H1 (cell line): ENCODE measurements around the gene VAPB. TPM values are rescaled to one million over a fixed set of nuclear protein-coding genes. Genes with fewer than 3 reads are reported as not detected.

Experiments
- CTCF ChIA-PET: fragments of 300-600 bp; sonication (Branson Sonifier 250); formaldehyde crosslinking; loops from one replicate; lab custom pipeline; 2021; ENCODE audit not compliant: partially characterized antibody; lab: Charles Lee
- POLR2A ChIA-PET: fragments of 300-600 bp; sonication (Branson Sonifier 250); formaldehyde crosslinking; loops from one replicate; lab custom pipeline; 2021; ENCODE audit warnings: inconsistent platforms; ENCODE audit not compliant: partially characterized antibody; lab: Charles Lee
- DNase-seq, 2 experiments: peaks; one replicate each; pipeline versions ENCODE4 v3.0.0 to v3.0.0-alpha.2; 2010 to 2022; ENCODE audit warnings: low spot score in 2 of 2, low read depth in 1 of 2, mixed read lengths in 1 of 2
- FAIRE-seq: peaks from 2 replicates; lab custom pipeline; 2011; peaks lifted over from hg19 to GRCh38; lab: Jason Lieb, UNC
- H2AFZ ChIP-seq: 2 replicates; pipeline ENCODE4 v1.8.1; 2012; ENCODE audit warnings: low read length, inconsistent platforms
- H2AK5ac ChIP-seq: 2 replicates; pipeline ENCODE4 v1.6.1; 2013; ENCODE audit warnings: low read depth, low read length
- H2BK120ac ChIP-seq: replicated peaks from 2 replicates; pipeline ENCODE3; 2013; ENCODE audit warnings: low read depth, low read length, inconsistent platforms
- H2BK12ac ChIP-seq: 2 replicates; pipeline ENCODE4 v1.6.1; 2013; ENCODE audit warnings: low read depth, low read length
- H2BK15ac ChIP-seq: 2 replicates; pipeline ENCODE4 v1.6.1; 2013; ENCODE audit warnings: low read length
- H2BK20ac ChIP-seq: 2 replicates; pipeline ENCODE4 v1.6.1; 2013; ENCODE audit warnings: low read length
- H2BK5ac ChIP-seq: 2 replicates; pipeline ENCODE4 v1.6.1; 2013; ENCODE audit warnings: low read depth, low read length
- H3K14ac ChIP-seq: 2 replicates; pipeline ENCODE4 v1.6.1; 2013; ENCODE audit warnings: inconsistent platforms; ENCODE audit not compliant: insufficient read length
- H3K18ac ChIP-seq: 2 replicates; pipeline ENCODE4 v1.6.1; 2013; ENCODE audit warnings: low read length; ENCODE audit errors: extremely low read depth
- H3K23ac ChIP-seq: 2 replicates; pipeline ENCODE4 v1.6.1; 2013; ENCODE audit warnings: inconsistent platforms; ENCODE audit not compliant: insufficient read length
- H3K23me2 ChIP-seq: 2 replicates; pipeline ENCODE4 v1.6.1; 2013; ENCODE audit warnings: low read depth, low read length
- H3K27ac ChIP-seq: 2 replicates; pipeline ENCODE4 v1.6.1; 2011; ENCODE audit warnings: low read depth, low read length, inconsistent platforms
- H3K27me3 ChIP-seq, 4 experiments: replicated peaks in 1 of 4; 1 replicate in 1 of 4; 2 replicates in 3 of 4; pipeline versions ENCODE4 v1.6.1 to v1.8.1; 2011 to 2013; ENCODE audit warnings: low read length in 3 of 4, mild to moderate bottlenecking in 3 of 4, inconsistent platforms in 2 of 4, mixed read lengths in 2 of 4, moderate library complexity in 1 of 4; ENCODE audit not compliant: control insufficient read depth in 3 of 4, insufficient read depth in 3 of 4; ENCODE audit errors: extremely low read depth in 1 of 4
- H3K36me3 ChIP-seq, 4 experiments: 2 replicates each; pipeline versions ENCODE4 v1.6.1 to v1.8.1; 2011 to 2013; ENCODE audit warnings: mild to moderate bottlenecking in 4 of 4, low read length in 3 of 4, moderate library complexity in 2 of 4, control low read depth in 1 of 4, inconsistent platforms in 1 of 4; ENCODE audit not compliant: insufficient read depth in 4 of 4, control insufficient read depth in 2 of 4
- H3K4ac ChIP-seq: replicated peaks from 2 replicates; pipeline ENCODE3; 2013; ENCODE audit warnings: low read length, low read depth, mixed read lengths, inconsistent platforms; ENCODE audit not compliant: insufficient read length
- H3K4me1 ChIP-seq, 4 experiments: replicated peaks in 1 of 4; 1 replicate in 1 of 4; 2 replicates in 3 of 4; pipeline versions ENCODE4 v1.6.1 to v1.8.1; 2011 to 2013; ENCODE audit warnings: low read length in 3 of 4, inconsistent platforms in 2 of 4, mixed read lengths in 1 of 4; ENCODE audit not compliant: insufficient read depth in 4 of 4, control insufficient read depth in 3 of 4
- H3K4me2 ChIP-seq, 2 experiments: 2 replicates each; pipeline versions ENCODE4 v1.6.1 to v1.8.1; 2011 to 2013; ENCODE audit warnings: low read depth in 2 of 2, low read length in 2 of 2, control low read depth in 1 of 2, inconsistent platforms in 1 of 2, mild to moderate bottlenecking in 1 of 2; ENCODE audit not compliant: insufficient read depth in 1 of 2
- H3K4me3 ChIP-seq, 4 experiments: fragments of 200-600, 300-600 bp in 1 of 4; sonication (generic), shearing (Covaris generic), sonication (Bioruptor Twin) in 1 of 4; 2 replicates each; pipeline versions ENCODE4 v1.5.1 to v1.8.1; 2011 to 2016; ENCODE audit warnings: low read length in 4 of 4, low read depth in 3 of 4, control low read depth in 2 of 4, inconsistent platforms in 2 of 4, mild to moderate bottlenecking in 2 of 4, mixed read lengths in 1 of 4, moderate library complexity in 1 of 4; ENCODE audit not compliant: insufficient read depth in 2 of 4; ENCODE audit errors: extremely low read depth in 1 of 4
- H3K56ac ChIP-seq: replicated peaks from 2 replicates; pipeline ENCODE3; 2013; ENCODE audit warnings: low read depth, mild to moderate bottlenecking, mixed read lengths, low read length, inconsistent platforms; ENCODE audit not compliant: insufficient read length
- H3K79me1 ChIP-seq: 2 replicates; pipeline ENCODE4 v1.6.1; 2013; ENCODE audit warnings: low read depth, low read length, control low read depth
- H3K79me2 ChIP-seq, 2 experiments: 2 replicates each; pipeline versions ENCODE4 v1.6.1 to v1.8.1; 2012 to 2013; ENCODE audit warnings: low read length in 2 of 2, mild to moderate bottlenecking in 2 of 2, inconsistent platforms in 1 of 2; ENCODE audit not compliant: insufficient read depth in 2 of 2, control insufficient read depth in 1 of 2
- H3K9ac ChIP-seq, 4 experiments: replicated peaks in 1 of 4; 1 replicate in 1 of 4; 2 replicates in 3 of 4; pipeline versions ENCODE4 v1.6.1 to v1.8.1; 2011 to 2013; ENCODE audit warnings: low read depth in 3 of 4, low read length in 3 of 4, control low read depth in 2 of 4, mild to moderate bottlenecking in 2 of 4, moderate library complexity in 2 of 4, inconsistent platforms in 1 of 4; ENCODE audit errors: extremely low read depth in 1 of 4
- H3K9me3 ChIP-seq, 2 experiments: 2 replicates each; pipeline versions ENCODE4 v1.6.1 to v1.8.1; 2012 to 2013; ENCODE audit warnings: mild to moderate bottlenecking in 2 of 2, moderate library complexity in 2 of 2, control low read depth in 1 of 2, inconsistent platforms in 1 of 2, low read depth in 1 of 2, low read length in 1 of 2, mixed read lengths in 1 of 2; ENCODE audit not compliant: insufficient read depth in 2 of 2
- H4K20me1 ChIP-seq, 2 experiments: replicated peaks in 1 of 2; 2 replicates each; pipeline versions ENCODE3 to v1.8.1; 2011 to 2013; ENCODE audit warnings: inconsistent platforms in 2 of 2, low read length in 2 of 2, mild to moderate bottlenecking in 1 of 2; ENCODE audit not compliant: insufficient read depth in 2 of 2, control insufficient read depth in 1 of 2
- H4K5ac ChIP-seq: 2 replicates; pipeline ENCODE4 v1.6.1; 2013; ENCODE audit warnings: low read length, low read depth, mixed read lengths, inconsistent platforms; ENCODE audit not compliant: insufficient read length
- H4K8ac ChIP-seq: 2 replicates; pipeline ENCODE4 v1.8.0; 2013; ENCODE audit warnings: mild to moderate bottlenecking, moderate library complexity, low read length, inconsistent platforms; ENCODE audit not compliant: insufficient read depth; ENCODE audit errors: extremely low read depth
- H4K91ac ChIP-seq: replicated peaks from 2 replicates; pipeline ENCODE3; 2013; ENCODE audit warnings: low read length, mixed read lengths, inconsistent platforms; ENCODE audit not compliant: insufficient read length
- FOSL1 ChIP-seq: IDR thresholded peaks from 2 replicates; pipeline ENCODE4 v1.6.1; 2011; ENCODE audit warnings: mild to moderate bottlenecking, low read depth, low read length, moderate library complexity; ENCODE audit not compliant: insufficient read depth
- HDAC6 ChIP-seq: IDR thresholded peaks from one replicate; pipeline ENCODE4 v1.7.1; 2012; ENCODE audit warnings: low read depth, mild to moderate bottlenecking, inconsistent platforms, low read length, moderate library complexity
- KDM5A ChIP-seq: fragments of 200-600 bp; IDR thresholded peaks from 2 replicates; pipeline ENCODE4 v1.7.1; 2012; ENCODE audit warnings: mild to moderate bottlenecking, low read length, inconsistent platforms, mixed read lengths
- NRF1 ChIP-seq: IDR thresholded peaks from 2 replicates; pipeline ENCODE4 v1.6.1; 2011; ENCODE audit warnings: mild to moderate bottlenecking, low read depth, low read length, improper control_type of control experiment
- POLR2A ChIP-seq, 2 experiments: IDR thresholded peaks; 1 replicate in 1 of 2; 2 replicates in 1 of 2; pipeline ENCODE4 v1.6.1; 2011; ENCODE audit warnings: low read depth in 2 of 2, low read length in 2 of 2, mild to moderate bottlenecking in 2 of 2; ENCODE audit errors: control extremely low read depth in 1 of 2
- POU5F1 ChIP-seq: IDR thresholded peaks from 2 replicates; pipeline ENCODE4 v1.6.1; 2011; ENCODE audit warnings: low read depth, mild to moderate bottlenecking, low read length, moderate library complexity
- RAD21 ChIP-seq, 2 experiments: IDR thresholded peaks in 1 of 2; conservative IDR thresholded peaks in 1 of 2; 2 replicates each; pipeline ENCODE4 v1.6.1; 2011; ENCODE audit warnings: low read depth in 2 of 2, low read length in 2 of 2, improper control_type of control experiment in 1 of 2, inconsistent platforms in 1 of 2, mild to moderate bottlenecking in 1 of 2, moderate library complexity in 1 of 2
- RBBP5 ChIP-seq: IDR thresholded peaks from 2 replicates; pipeline ENCODE4 v1.7.1; 2012; ENCODE audit warnings: low read depth, mild to moderate bottlenecking, inconsistent platforms, low read length, moderate library complexity, borderline replicate concordance
- RNF2 ChIP-seq: fragments of 200-900, 300-1000 bp; sonication (generic); IDR thresholded peaks from 2 replicates; pipeline ENCODE4 v1.7.1; 2016; ENCODE audit warnings: borderline replicate concordance, low read depth, mild to moderate bottlenecking, antibody characterized with exemption, low read length; ENCODE audit not compliant: poor library complexity, severe bottlenecking; ENCODE audit errors: missing control alignments
- SUZ12 ChIP-seq: fragments of 200-600 bp; sonication (generic); IDR thresholded peaks from 2 replicates; pipeline ENCODE4 v1.6.1; 2012; ENCODE audit warnings: mild to moderate bottlenecking, inconsistent platforms, low read length, moderate library complexity, mixed read lengths
- TAF1 ChIP-seq: IDR thresholded peaks from 2 replicates; pipeline ENCODE4 v1.6.1; 2011; ENCODE audit warnings: mild to moderate bottlenecking, low read depth, low read length
- WGBS, 2 experiments: shearing (Covaris generic) in 1 of 2; methylation state at CpG; one replicate each; pipeline versions ENCODE4 v1.1.6 to v1.1.7; 2013 to 2015; ENCODE audit warnings: low lambda C conversion rate in 2 of 2, mixed read lengths in 2 of 2, inconsistent platforms in 1 of 2, low coverage in 1 of 2, missing lambda C conversion rate in 1 of 2; ENCODE audit not compliant: insufficient replicate concordance in 2 of 2, insufficient coverage in 1 of 2, insufficient read length in 1 of 2; ENCODE audit errors: extremely low coverage in 1 of 2, missing lambda C conversion rate in 1 of 2; 5-methylcytosine and 5-hydroxymethylcytosine counted together
- polyA plus RNA-seq, 7 experiments: library from polyadenylated mRNA; depleted of rRNA in 3 of 7; stranded (reverse) in 5 of 7; unstranded in 2 of 7; fragments of >200 nt in 5 of 7; fragments of 200-250 nt in 2 of 7; gene quantifications; 1 replicate in 5 of 7; 2 replicates in 1 of 7; 4 replicates in 1 of 7; pipeline versions ENCODE4 v1.2.1 to v1.2.3, GENCODE V29; 2011 to 2013; ENCODE audit warnings: missing spikeins in 2 of 7, mixed read lengths in 2 of 7
- total RNA-seq: library from RNA; stranded (reverse); fragmentation: NEBNext Ultra II Directional; extraction: Animal tissue kit (Norgen Biotek cat#: 25700); gene quantifications from 2 replicates; pipeline ENCODE4 v1.2.1, GENCODE V29; 2021
- TF ChIP-seq, protein P1 (sequence below): IDR thresholded peaks from 2 replicates; pipeline ENCODE4 v1.6.1; 2012; ENCODE audit warnings: low read length, inconsistent platforms

Gene VAPB
- total and polyA plus RNA-seq, 2 of the 8 experiments (the other 6 are each of a cell fraction or from before 2014, with no cell fraction given), result 24.4 to 62.8 TPM

DNA sequence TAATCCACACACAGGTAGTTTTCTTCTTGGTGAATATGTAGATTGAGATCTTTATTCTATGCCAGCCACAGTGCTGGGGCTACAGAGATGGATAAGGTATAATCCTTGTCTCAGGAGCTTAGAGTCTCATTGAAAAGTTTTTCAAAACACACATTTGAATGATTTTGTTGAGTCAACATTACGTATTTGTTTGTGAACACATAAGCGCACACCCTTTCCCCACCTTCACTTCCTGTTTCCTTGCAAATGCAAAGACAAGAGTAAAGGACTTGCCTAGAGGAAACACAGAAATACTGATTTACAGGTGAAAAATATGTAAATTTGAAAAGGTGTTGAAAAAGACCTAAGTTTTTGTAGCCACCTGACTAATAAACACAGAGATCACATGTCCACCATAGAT is 27.8 kb downstream of the VAPB start:
- Histone ChIP-seq H2BK12ac (no peak overlapping the region), H3K23ac (no peak overlapping the region), H4K20me1 (peaks cover 0 to 1% of the 10 kb centered on the region in 2 experiments), H3K4me1 (peaks cover 2 to 17% (median 10%) of the 10 kb centered on the region in 4 experiments; a peak in 5 of 7 replicates), H3K27ac (no peak overlapping the region), H4K8ac (no peak overlapping the region), H2BK20ac (no peak overlapping the region), H3K14ac (no peak overlapping the region), H3K4ac (no peak overlapping the region), H4K91ac (no peak overlapping the region), H3K79me2 (peaks cover 0 to 55% of the 10 kb centered on the region in 2 experiments; a peak in 2 of 4 replicates), H3K4me3 (peak overlapping the region in 1 of 4 experiments; percentile 16; a peak in 1 of 8 replicates), H2BK120ac (no peak overlapping the region), H3K23me2 (no peaks in the 10 kb centered on the region), H2BK15ac (no peak overlapping the region), H3K27me3 (no peaks in the 10 kb centered on the region), H2BK5ac (no peak overlapping the region), H3K4me2 (peak overlapping the region; percentile 12 to 25; a peak in 2 of 4 replicates), H4K5ac (no peak overlapping the region), H3K18ac (no peak overlapping the region), H3K79me1 (peaks cover 5% of the 10 kb centered on the region), H3K36me3 (peaks cover 0 to 11% (median 0%) of the 10 kb centered on the region in 4 experiments; a peak in 2 of 8 replicates), H3K56ac (no peak overlapping the region), H3K9ac (no peak overlapping the region), H2AK5ac (no peak overlapping the region), H2AFZ (no peak overlapping the region), H3K9me3 (peaks cover 3 to 9% of the 10 kb centered on the region in 2 experiments; a peak in 3 of 4 replicates)
- DNase-seq, result no peak
- POLR2A ChIA-PET, result interaction anchor here (1.1 kb wide), 1 partner anchor 11 kb away, joined by 3 read pairs; no protein-coding TSS in a partner anchor
- 68% methylated on average over 2 of the region's 2 CpGs; no CpG with 5 or more reads in 1 of the 2 experiments for WGBS, 2 experiments
- no peak for FAIRE-seq
- CTCF ChIA-PET, result no interaction called here
- TF ChIP-seq RBBP5 (no peak), HDAC6 (no peak), SUZ12 (no peak), NRF1 (no peak), FOSL1 (no peak), POLR2A (IDR thresholded peaks at IDR 0.05; ENCODE audit: control extremely low read depth in 1 of 2, low read depth in 2 of 2, low read length in 2 of 2) (no peak), RAD21 (IDR thresholded peaks at IDR 0.05 in 1 of 2, conservative IDR thresholded peaks at IDR 0.05 in 1 of 2; ENCODE audit: low read depth in 2 of 2, low read length in 2 of 2) (no peak), RNF2 (no peak), POU5F1 (no peak), KDM5A (no peak), TAF1 (no peak)
- TF ChIP-seq, protein P1, sequence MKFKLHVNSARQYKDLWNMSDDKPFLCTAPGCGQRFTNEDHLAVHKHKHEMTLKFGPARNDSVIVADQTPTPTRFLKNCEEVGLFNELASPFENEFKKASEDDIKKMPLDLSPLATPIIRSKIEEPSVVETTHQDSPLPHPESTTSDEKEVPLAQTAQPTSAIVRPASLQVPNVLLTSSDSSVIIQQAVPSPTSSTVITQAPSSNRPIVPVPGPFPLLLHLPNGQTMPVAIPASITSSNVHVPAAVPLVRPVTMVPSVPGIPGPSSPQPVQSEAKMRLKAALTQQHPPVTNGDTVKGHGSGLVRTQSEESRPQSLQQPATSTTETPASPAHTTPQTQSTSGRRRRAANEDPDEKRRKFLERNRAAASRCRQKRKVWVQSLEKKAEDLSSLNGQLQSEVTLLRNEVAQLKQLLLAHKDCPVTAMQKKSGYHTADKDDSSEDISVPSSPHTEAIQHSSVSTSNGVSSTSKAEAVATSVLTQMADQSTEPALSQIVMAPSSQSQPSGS, result no peak
